GM18907 (cell line): Measurements from ENCODE around the gene STK32C.
A peak's percentile ranks its signal among the peaks of the same experiment; 100 is the strongest.

Source experiments
- ATAC-seq: cut with Tn5 transposase; IDR thresholded peaks from one replicate; pipeline ENCODE4 v1.9.1; 2021; ENCODE audit warnings: mild to moderate bottlenecking, moderate library complexity; ENCODE audit not compliant: unreplicated experiment

Gene STK32C

GRCh38 chr10:132236161-132236560, 71.6 kb downstream of the STK32C start:
- ATAC-seq, result no peak

- no peak for ATAC-seq
Measured at GRCh38 chr10:132234860-132235259, 72.9 kb downstream of the STK32C start.

- no peak for ATAC-seq
Measured at GRCh38 chr10:132233501-132234085, 74.2 kb downstream of the STK32C start.

- no peak for ATAC-seq
Measured at GRCh38 chr10:132232981-132233380, 74.8 kb downstream of the STK32C start.

GRCh38 chr10:132232023-132232951, 75.5 kb downstream of the STK32C start:
- no peak for ATAC-seq

GRCh38 chr10:132231656-132232022, 76.1 kb downstream of the STK32C start:
- ATAC-seq, result no peak

- ATAC-seq, result no peak
Measured at GRCh38 chr10:132230557-132231210, 77.1 kb downstream of the STK32C start.

GRCh38 chr10:132229834-132230556, 77.8 kb downstream of the STK32C start:
- ATAC-seq, result peak; percentile 65

- ATAC-seq, result no peak
Measured at GRCh38 chr10:132229096-132229495, 78.7 kb downstream of the STK32C start.

- ATAC-seq, result no peak
Measured at GRCh38 chr10:132228616-132229015, 79.1 kb downstream of the STK32C start.

- ATAC-seq, result no peak
Measured at GRCh38 chr10:132227851-132228390, 79.8 kb downstream of the STK32C start.

GRCh38 chr10:132226586-132227405, 81.0 kb downstream of the STK32C start:
- no peak for ATAC-seq

GRCh38 chr10:132225849-132226205, 81.9 kb downstream of the STK32C start:
- no peak for ATAC-seq

GRCh38 chr10:132225073-132225848, 82.5 kb downstream of the STK32C start:
- no peak for ATAC-seq

GRCh38 chr10:132224343-132225072, 83.2 kb downstream of the STK32C start:
- no peak for ATAC-seq

GRCh38 chr10:132223611-132224342, 84.0 kb downstream of the STK32C start:
- ATAC-seq, result no peak

GRCh38 chr10:132223156-132223590, 84.6 kb downstream of the STK32C start:
- peak; percentile 82 for ATAC-seq

GRCh38 chr10:132222726-132223125, 85.0 kb downstream of the STK32C start:
- no peak for ATAC-seq
